ENCODE results near the gene NKD1.

NKD1 gene

GRCh38 chr16:50692644-50692998, 144.4 kb downstream of the NKD1 start:
- no peaks in the 10 kb centered on the region for H3K9me3 ChIP-seq (ENCODE audit: control extremely low read depth in 1 of 5, control insufficient read depth in 4 of 5, insufficient read depth in 2 of 5, low read depth in 1 of 5, low read length in 4 of 5)
- H3K36me3 ChIP-seq (ENCODE audit: control insufficient read depth in 4 of 4, insufficient read depth in 4 of 4, low read length in 3 of 4), result no peaks in the 10 kb centered on the region
- ChIA-PET POLR2A (no interaction called here), CTCF (no interaction called here)
- no peak overlapping the region for H3K27ac ChIP-seq (ENCODE audit: insufficient read depth in 1 of 2, low read depth in 1 of 2, low read length in 2 of 2, poor library complexity in 1 of 2, severe bottlenecking in 2 of 2)
- 96% methylated on average over 3 of the region's 4 CpGs for WGBS (ENCODE audit: insufficient coverage)
- H3K4me3 ChIP-seq (ENCODE audit: control insufficient read depth in 1 of 7, extremely low read depth in 1 of 7, insufficient read depth in 4 of 7, low read depth in 2 of 7, low read length in 6 of 7), result peak overlapping the region in 2 of 7 experiments; percentile 68 to 76
- no peaks in the 10 kb centered on the region for H3K27me3 ChIP-seq (replicated peaks in 2 of 5; ENCODE audit: control insufficient read depth in 4 of 5, insufficient read depth in 5 of 5, low read length in 4 of 5)
- H3K4me1 ChIP-seq (ENCODE audit: control extremely low read depth in 1 of 4, control insufficient read depth in 4 of 4, insufficient read depth in 4 of 4, low read length in 3 of 4), result peaks cover 2 to 43% (median 34%) of the 10 kb centered on the region in 4 experiments
- no peak for DNase-seq

DNA sequence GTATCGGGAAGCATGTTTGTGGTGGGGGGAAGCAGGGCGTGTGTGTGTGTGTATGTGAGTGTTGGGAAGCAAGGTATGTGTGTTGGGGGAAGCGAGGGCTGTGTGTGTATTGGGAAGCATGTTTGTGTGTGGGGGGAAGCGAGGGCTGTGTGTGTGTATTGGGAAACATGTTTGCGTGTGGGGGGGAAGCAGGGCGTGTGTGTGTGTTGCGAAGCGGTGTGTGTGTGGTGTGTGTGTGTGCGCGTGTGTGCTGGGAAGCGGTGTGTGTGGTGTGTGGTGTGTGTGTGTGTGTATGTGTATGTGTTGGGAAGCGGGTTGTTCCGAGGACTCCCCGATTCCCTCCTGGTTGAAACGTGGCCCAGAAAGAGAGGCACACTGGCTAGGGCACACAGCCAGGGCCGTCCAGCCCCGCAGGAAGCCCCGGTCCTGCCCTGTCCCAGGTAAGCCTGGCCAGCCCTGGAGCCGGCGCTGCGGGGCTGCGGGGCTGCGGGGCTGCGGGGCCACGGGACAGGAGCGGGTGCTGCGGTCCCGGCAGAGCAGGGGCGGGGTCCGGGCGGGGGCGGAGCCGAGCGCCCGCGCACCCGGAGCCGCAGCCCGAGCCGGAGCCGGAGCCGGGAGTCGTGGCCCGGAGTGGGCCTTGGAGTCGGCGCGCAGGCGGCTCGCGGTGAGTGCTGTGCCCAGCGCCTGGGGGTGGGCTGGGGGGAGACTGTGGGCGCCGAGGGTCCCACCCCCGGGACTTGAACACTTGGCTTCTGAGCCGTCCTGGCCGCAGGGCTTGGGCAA, 145.0 kb downstream of the NKD1 start, which contains the start of gene NOD2:
TSS of gene NOD2 (plus strand) at position 608 of the 783 bp plus-strand sequence. CDS start 5,890 bp downstream, outside the sequence.
- CTCF ChIA-PET, result interaction anchor here (4.3 kb wide), 1 partner anchor 53 kb away, joined by 17 read pairs; no protein-coding TSS in a partner anchor
- no peaks in the 10 kb centered on the region for H3K9me3 ChIP-seq (ENCODE audit: control extremely low read depth in 1 of 5, control insufficient read depth in 4 of 5, insufficient read depth in 2 of 5, low read depth in 1 of 5, low read length in 4 of 5)
- H3K4me3 ChIP-seq (ENCODE audit: control insufficient read depth in 1 of 7, extremely low read depth in 1 of 7, insufficient read depth in 4 of 7, low read depth in 2 of 7, low read length in 6 of 7), result peak within 1 kb of the TSS; percentile 16 to 76 (median 49)
- H3K36me3 ChIP-seq (ENCODE audit: control insufficient read depth in 4 of 4, insufficient read depth in 4 of 4, low read length in 3 of 4), result no peaks in the 10 kb centered on the region
- no peaks in the 10 kb centered on the region for H3K27me3 ChIP-seq (replicated peaks in 2 of 5; ENCODE audit: control insufficient read depth in 4 of 5, insufficient read depth in 5 of 5, low read length in 4 of 5)
- peaks cover 2 to 49% (median 40%) of the 10 kb centered on the region in 4 experiments for H3K4me1 ChIP-seq (ENCODE audit: control extremely low read depth in 1 of 4, control insufficient read depth in 4 of 4, insufficient read depth in 4 of 4, low read length in 3 of 4)
- peak within 1 kb of the TSS in 1 of 2 experiments; percentile 7 for H3K27ac ChIP-seq (ENCODE audit: insufficient read depth in 1 of 2, low read depth in 1 of 2, low read length in 2 of 2, poor library complexity in 1 of 2, severe bottlenecking in 2 of 2)
- DNase-seq, result peak in 2 of 3 donors; percentile 62 to 67
- POLR2A ChIA-PET, result no interaction called here
- WGBS (ENCODE audit: insufficient coverage), result 16% methylated on average over 24 of the region's 56 CpGs

GRCh38 chr16:50694206-50694605, 146.0 kb downstream of the NKD1 start:
- Histone ChIP-seq H3K36me3 (ENCODE audit: control insufficient read depth in 4 of 4, insufficient read depth in 4 of 4, low read length in 3 of 4) (no peaks in the 10 kb centered on the region), H3K4me1 (ENCODE audit: control extremely low read depth in 1 of 4, control insufficient read depth in 4 of 4, insufficient read depth in 4 of 4, low read length in 3 of 4) (peaks cover 2 to 52% (median 42%) of the 10 kb centered on the region in 4 experiments), H3K27ac (ENCODE audit: insufficient read depth in 1 of 2, low read depth in 1 of 2, low read length in 2 of 2, poor library complexity in 1 of 2, severe bottlenecking in 2 of 2) (no peak overlapping the region), H3K9me3 (ENCODE audit: control extremely low read depth in 1 of 5, control insufficient read depth in 4 of 5, insufficient read depth in 2 of 5, low read depth in 1 of 5, low read length in 4 of 5) (no peaks in the 10 kb centered on the region), H3K27me3 (replicated peaks in 2 of 5; ENCODE audit: control insufficient read depth in 4 of 5, insufficient read depth in 5 of 5, low read length in 4 of 5) (no peaks in the 10 kb centered on the region), H3K4me3 (ENCODE audit: control insufficient read depth in 1 of 7, extremely low read depth in 1 of 7, insufficient read depth in 4 of 7, low read depth in 2 of 7, low read length in 6 of 7) (peak overlapping the region in 2 of 7 experiments; percentile 68 to 76)
- ChIA-PET POLR2A (no interaction called here), CTCF (interaction anchor here (0.7 to 4.3 kb wide), 6 partner anchors 15 to 141 kb away, joined by 3 to 17 read pairs (median 4); no protein-coding TSS in a partner anchor)
- DNase-seq, result no peak
- 60% methylated on average over 1 of the region's 2 CpGs for WGBS (ENCODE audit: insufficient coverage)

DNA sequence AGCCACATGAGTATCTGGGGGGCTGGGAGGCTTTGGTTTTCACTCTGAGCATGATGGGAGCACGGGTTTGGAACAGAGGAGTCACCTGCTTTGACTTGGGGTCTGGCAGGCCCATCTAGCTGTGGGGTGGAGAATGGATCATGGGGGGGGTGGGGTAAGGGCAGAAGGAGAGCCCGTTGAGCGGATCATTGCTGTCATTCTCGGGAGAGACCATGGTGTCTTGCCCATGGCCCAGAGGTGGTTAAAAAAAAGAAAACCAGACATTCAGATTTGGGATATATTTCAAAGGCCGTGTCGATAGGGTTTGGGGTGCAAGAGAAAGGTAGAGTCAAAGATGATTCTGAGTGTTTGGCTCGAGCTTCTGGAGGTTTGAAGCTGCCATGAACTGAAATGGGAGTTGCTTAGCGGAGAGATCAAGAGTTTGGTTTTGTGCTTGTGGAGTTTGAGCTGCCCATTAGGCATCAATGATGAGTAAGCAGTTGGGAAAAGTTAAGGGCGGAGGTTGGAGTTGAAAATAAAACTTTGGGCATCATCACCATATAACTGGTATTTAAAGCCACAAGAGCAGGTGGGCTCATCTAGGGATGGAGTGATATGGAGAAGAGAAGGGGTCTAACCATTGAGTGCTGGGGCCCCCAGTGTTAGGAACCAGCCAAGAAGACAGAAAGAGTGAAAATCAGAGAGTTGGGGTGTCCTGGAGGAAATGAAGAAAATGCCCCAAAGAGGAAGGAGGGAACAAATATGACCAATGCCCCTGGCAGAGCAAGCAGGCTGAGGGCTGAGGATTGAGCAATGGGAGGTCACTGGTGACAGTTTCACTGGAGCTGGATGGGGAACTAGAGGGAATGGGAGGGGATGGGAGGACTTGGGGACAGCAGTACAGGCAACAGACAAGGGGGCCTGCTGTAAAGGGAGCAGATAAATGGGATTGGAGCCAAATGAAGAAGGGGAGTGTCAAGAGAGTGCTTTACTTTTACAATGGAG, 147.1 kb downstream of the NKD1 start:
- no peaks in the 10 kb centered on the region for H3K27me3 ChIP-seq (replicated peaks in 2 of 5; ENCODE audit: control insufficient read depth in 4 of 5, insufficient read depth in 5 of 5, low read length in 4 of 5)
- CTCF ChIA-PET, result interaction anchor here (1.0 to 4.3 kb wide), 8 partner anchors 10 to 51 kb away, joined by 3 to 17 read pairs (median 8); no protein-coding TSS in a partner anchor
- H3K4me3 ChIP-seq (ENCODE audit: control insufficient read depth in 1 of 7, extremely low read depth in 1 of 7, insufficient read depth in 4 of 7, low read depth in 2 of 7, low read length in 6 of 7), result no peak overlapping the region
- 98% methylated on average over 8 of the region's 9 CpGs for WGBS (ENCODE audit: insufficient coverage)
- POLR2A ChIA-PET, result no interaction called here
- H3K4me1 ChIP-seq (ENCODE audit: control extremely low read depth in 1 of 4, control insufficient read depth in 4 of 4, insufficient read depth in 4 of 4, low read length in 3 of 4), result peaks cover 2 to 54% (median 43%) of the 10 kb centered on the region in 4 experiments
- H3K27ac ChIP-seq (ENCODE audit: insufficient read depth in 1 of 2, low read depth in 1 of 2, low read length in 2 of 2, poor library complexity in 1 of 2, severe bottlenecking in 2 of 2), result no peak overlapping the region
- H3K36me3 ChIP-seq (ENCODE audit: control insufficient read depth in 4 of 4, insufficient read depth in 4 of 4, low read length in 3 of 4), result no peaks in the 10 kb centered on the region
- peak in 2 of 3 donors; percentile 31 to 38 for DNase-seq
- H3K9me3 ChIP-seq (ENCODE audit: control extremely low read depth in 1 of 5, control insufficient read depth in 4 of 5, insufficient read depth in 2 of 5, low read depth in 1 of 5, low read length in 4 of 5), result no peaks in the 10 kb centered on the region

- peaks cover 2 to 54% (median 43%) of the 10 kb centered on the region in 4 experiments for H3K4me1 ChIP-seq (ENCODE audit: control extremely low read depth in 1 of 4, control insufficient read depth in 4 of 4, insufficient read depth in 4 of 4, low read length in 3 of 4)
- H3K4me3 ChIP-seq (ENCODE audit: control insufficient read depth in 1 of 7, extremely low read depth in 1 of 7, insufficient read depth in 4 of 7, low read depth in 2 of 7, low read length in 6 of 7), result no peak overlapping the region
- H3K36me3 ChIP-seq (ENCODE audit: control insufficient read depth in 4 of 4, insufficient read depth in 4 of 4, low read length in 3 of 4), result no peaks in the 10 kb centered on the region
- H3K9me3 ChIP-seq (ENCODE audit: control extremely low read depth in 1 of 5, control insufficient read depth in 4 of 5, insufficient read depth in 2 of 5, low read depth in 1 of 5, low read length in 4 of 5), result no peaks in the 10 kb centered on the region
- POLR2A ChIA-PET, result interaction anchor here (0.9 to 1.1 kb wide), 2 partner anchors 12 to 13 kb away, joined by 3 read pairs; no protein-coding TSS in a partner anchor
- no peak overlapping the region for H3K27ac ChIP-seq (ENCODE audit: insufficient read depth in 1 of 2, low read depth in 1 of 2, low read length in 2 of 2, poor library complexity in 1 of 2, severe bottlenecking in 2 of 2)
- no peaks in the 10 kb centered on the region for H3K27me3 ChIP-seq (replicated peaks in 2 of 5; ENCODE audit: control insufficient read depth in 4 of 5, insufficient read depth in 5 of 5, low read length in 4 of 5)
- CTCF ChIA-PET, result interaction anchor here (1.0 to 4.3 kb wide), 5 partner anchors 11 to 111 kb away, joined by 3 to 17 read pairs (median 9); no protein-coding TSS in a partner anchor
- no peak for DNase-seq
- WGBS (ENCODE audit: insufficient coverage), result 57% methylated on average over 1 of the region's 5 CpGs
Measured at GRCh38 chr16:50696126-50696525, 147.9 kb downstream of the NKD1 start.

DNA sequence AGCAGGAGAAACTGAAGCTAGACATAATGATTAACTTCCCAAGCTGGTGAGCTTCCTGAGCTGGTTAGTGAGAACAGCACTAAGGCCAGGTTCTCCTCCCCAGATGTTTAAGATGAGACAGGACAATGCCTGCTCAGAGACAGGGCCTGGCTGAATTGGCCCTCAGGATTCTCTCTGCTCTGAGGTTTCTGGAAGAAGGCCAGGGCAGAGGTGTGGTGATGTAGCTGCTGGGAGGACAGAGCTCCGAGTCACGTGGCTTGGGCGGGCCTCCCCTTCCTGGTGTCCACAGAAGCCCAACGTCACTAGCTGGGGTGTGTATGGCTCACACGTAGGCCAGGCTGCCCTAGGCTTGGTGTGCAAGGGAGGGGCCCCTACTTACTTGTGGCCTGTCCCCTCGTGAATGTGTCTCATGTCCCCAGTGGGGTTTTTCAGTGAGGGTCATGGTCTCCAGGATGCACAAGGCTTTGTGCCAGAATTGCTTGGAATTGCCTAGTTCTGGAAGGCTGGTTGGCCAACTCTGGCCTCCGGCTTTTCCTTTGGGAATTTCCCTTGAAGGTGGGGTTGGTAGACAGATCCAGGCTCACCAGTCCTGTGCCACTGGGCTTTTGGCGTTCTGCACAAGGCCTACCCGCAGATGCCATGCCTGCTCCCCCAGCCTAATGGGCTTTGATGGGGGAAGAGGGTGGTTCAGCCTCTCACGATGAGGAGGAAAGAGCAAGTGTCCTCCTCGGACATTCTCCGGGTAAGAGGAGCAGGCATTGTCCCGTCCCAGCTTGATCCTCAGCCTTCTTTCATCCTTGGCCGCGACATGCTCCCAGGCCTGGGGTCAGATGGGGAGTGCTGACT, 148.6 kb downstream of the NKD1 start:
- peak in 2 of 3 donors; percentile 64 to 70 for DNase-seq
- H3K4me1 ChIP-seq (ENCODE audit: control extremely low read depth in 1 of 4, control insufficient read depth in 4 of 4, insufficient read depth in 4 of 4, low read length in 3 of 4), result peaks cover 2 to 54% (median 43%) of the 10 kb centered on the region in 4 experiments
- H3K27me3 ChIP-seq (replicated peaks in 2 of 5; ENCODE audit: control insufficient read depth in 4 of 5, insufficient read depth in 5 of 5, low read length in 4 of 5), result no peaks in the 10 kb centered on the region
- no peaks in the 10 kb centered on the region for H3K36me3 ChIP-seq (ENCODE audit: control insufficient read depth in 4 of 4, insufficient read depth in 4 of 4, low read length in 3 of 4)
- 72% methylated on average over 12 of the region's 15 CpGs for WGBS (ENCODE audit: insufficient coverage)
- no peaks in the 10 kb centered on the region for H3K9me3 ChIP-seq (ENCODE audit: control extremely low read depth in 1 of 5, control insufficient read depth in 4 of 5, insufficient read depth in 2 of 5, low read depth in 1 of 5, low read length in 4 of 5)
- peak overlapping the region in 1 of 2 experiments; percentile 39 for H3K27ac ChIP-seq (ENCODE audit: insufficient read depth in 1 of 2, low read depth in 1 of 2, low read length in 2 of 2, poor library complexity in 1 of 2, severe bottlenecking in 2 of 2)
- ChIA-PET POLR2A (interaction anchor here (0.9 to 1.1 kb wide), 2 partner anchors 12 to 13 kb away, joined by 3 read pairs; no protein-coding TSS in a partner anchor), CTCF (interaction anchor here (1.0 to 4.3 kb wide), 6 partner anchors 11 to 110 kb away, joined by 3 to 17 read pairs (median 8); no protein-coding TSS in a partner anchor)
- no peak overlapping the region for H3K4me3 ChIP-seq (ENCODE audit: control insufficient read depth in 1 of 7, extremely low read depth in 1 of 7, insufficient read depth in 4 of 7, low read depth in 2 of 7, low read length in 6 of 7)

All from common myeloid progenitor, CD34-positive (primary cell).